Neural crest cell (in vitro differentiated cells): ENCODE data around the gene TCF7L1. TPM values are rescaled to one million over a fixed set of nuclear protein-coding genes. Genes with fewer than 3 reads are reported as not detected.
"Not testable (repeated sequence)": the region's sequence is repeated elsewhere in the genome, so short reads cannot be mapped to it uniquely, and the experiment has no call there.

Experiments used
- DNase-seq: peaks from one replicate; pipeline ENCODE4 v3.0.0; 2021; ENCODE audit warnings: low read depth, mixed read lengths, low spot score
- H3K27ac Mint-ChIP-seq: one replicate; pipeline ENCODE4 v1.8.0; 2021; ENCODE audit warnings: mild to moderate bottlenecking, mixed read lengths; ENCODE audit not compliant: unreplicated experiment
- H3K27me3 Mint-ChIP-seq: 2 replicates; pipeline ENCODE4 v1.8.0; 2021; ENCODE audit warnings: low read depth, mild to moderate bottlenecking, mixed read lengths
- H3K36me3 Mint-ChIP-seq: 2 replicates; pipeline ENCODE4 v1.8.0; 2021; ENCODE audit warnings: low read depth, mild to moderate bottlenecking, mixed read lengths
- H3K4me1 Mint-ChIP-seq: 2 replicates; pipeline ENCODE4 v1.8.0; 2021; ENCODE audit warnings: mixed read lengths
- H3K4me3 Mint-ChIP-seq: one replicate; pipeline ENCODE4 v1.8.0; 2021; ENCODE audit warnings: mild to moderate bottlenecking, mixed read lengths
- H3K9me3 Mint-ChIP-seq: 2 replicates; pipeline ENCODE4 v1.8.0; 2021; ENCODE audit warnings: mixed read lengths
- CTCF ChIP-seq: fragments of 200-600 bp; sonication (generic); conservative IDR thresholded peaks from 2 replicates; pipeline ENCODE4 v1.5.0; 2021; ENCODE audit warnings: antibody characterized with exemption, mild to moderate bottlenecking
- total RNA-seq: library from RNA; stranded (reverse); gene quantifications from 2 replicates; pipeline ENCODE4 v1.2.1, GENCODE V29; 2021

TCF7L1 gene
- total RNA-seq, 1 donor from 2014 or later, result 40.3 TPM

GRCh38 chr2:85342156-85342555, 209.0 kb downstream of the TCF7L1 start:
- Mint-ChIP-seq H3K9me3 (no peaks in the 10 kb centered on the region), H3K27me3 (no peaks in the 10 kb centered on the region), H3K4me1 (peaks cover 18% of the 10 kb centered on the region), H3K27ac (no peak overlapping the region), H3K36me3 (peaks cover 4% of the 10 kb centered on the region), H3K4me3 (no peak overlapping the region)
- no peak for TF ChIP-seq CTCF
- no peak for DNase-seq

DNA sequence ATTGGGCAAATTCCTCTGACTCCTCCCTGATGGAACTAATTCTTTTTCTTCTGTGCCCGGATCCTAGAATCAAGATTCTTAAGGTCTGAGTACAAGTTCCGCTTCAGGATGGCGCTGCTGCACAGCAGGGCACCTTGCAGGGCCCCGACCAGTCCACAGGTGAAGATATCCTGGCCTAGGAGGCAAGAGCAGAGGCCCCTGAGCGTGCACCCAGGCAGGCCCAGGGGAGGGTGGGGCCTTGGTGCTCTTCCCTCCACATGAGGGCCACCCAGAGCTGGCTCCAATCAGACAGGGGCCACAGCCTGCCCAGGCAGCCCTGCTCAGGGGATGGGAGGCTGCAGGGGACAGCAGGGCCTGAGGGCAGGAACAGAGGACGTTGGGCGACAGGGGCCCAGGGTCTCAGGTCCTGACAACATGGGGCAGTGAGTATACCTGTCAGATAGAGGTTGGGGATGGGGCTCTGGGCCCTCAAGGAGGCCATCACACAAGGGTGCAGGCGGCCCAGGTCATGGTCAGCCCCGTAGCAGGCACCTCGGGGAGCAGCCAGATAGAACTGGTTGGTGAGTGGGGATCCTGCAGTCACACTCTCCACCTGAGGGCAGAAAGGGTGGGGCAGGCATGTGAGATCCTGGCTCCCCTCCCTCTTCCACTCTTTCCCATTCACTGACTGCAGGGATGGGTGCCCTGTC, 210.2 kb downstream of the TCF7L1 start:
- not testable (repeated sequence) for H3K27me3 Mint-ChIP-seq, H3K4me1 Mint-ChIP-seq

DNA sequence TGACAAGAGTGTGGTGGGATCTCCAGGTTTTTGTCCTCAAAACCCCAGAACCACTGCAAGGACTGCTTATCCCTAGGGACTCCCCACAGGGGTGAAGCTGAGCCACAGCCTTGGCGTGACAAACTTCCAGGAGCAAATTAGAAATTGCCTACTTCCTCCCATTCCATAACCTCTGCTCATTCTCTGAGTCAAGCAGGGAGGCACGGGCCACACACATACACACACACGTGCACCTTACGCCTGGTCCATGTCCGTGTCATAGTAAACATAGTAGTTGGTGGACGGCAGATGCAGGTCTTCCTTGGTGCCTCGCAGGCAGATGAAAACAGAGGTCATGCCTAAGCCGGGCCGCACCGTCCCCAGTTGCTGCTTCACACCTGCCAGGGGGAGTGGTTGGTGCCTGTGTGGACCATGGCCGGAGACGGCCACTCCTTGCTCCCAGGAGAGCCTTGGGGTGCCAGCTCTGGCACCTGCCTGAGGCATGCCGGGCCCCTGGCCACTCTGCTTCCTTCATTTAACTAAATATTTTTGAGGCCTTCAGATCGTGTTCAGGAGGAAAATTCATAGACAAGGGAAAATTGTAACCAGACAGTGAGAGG, 211.3 kb downstream of the TCF7L1 start:
- no peak for TF ChIP-seq CTCF
- Mint-ChIP-seq H3K4me1 (peaks cover 8% of the 10 kb centered on the region), H3K9me3 (no peaks in the 10 kb centered on the region), H3K4me3 (no peak overlapping the region), H3K36me3 (peaks cover 4% of the 10 kb centered on the region), H3K27me3 (no peaks in the 10 kb centered on the region), H3K27ac (peak overlapping the region; percentile 50)
- DNase-seq, result no peak

More for the DNA sequence above, 210.2 kb downstream of the TCF7L1 start:
- not testable (repeated sequence) for DNase-seq, H3K4me3 Mint-ChIP-seq, H3K27ac Mint-ChIP-seq, H3K9me3 Mint-ChIP-seq, H3K36me3 Mint-ChIP-seq

DNA sequence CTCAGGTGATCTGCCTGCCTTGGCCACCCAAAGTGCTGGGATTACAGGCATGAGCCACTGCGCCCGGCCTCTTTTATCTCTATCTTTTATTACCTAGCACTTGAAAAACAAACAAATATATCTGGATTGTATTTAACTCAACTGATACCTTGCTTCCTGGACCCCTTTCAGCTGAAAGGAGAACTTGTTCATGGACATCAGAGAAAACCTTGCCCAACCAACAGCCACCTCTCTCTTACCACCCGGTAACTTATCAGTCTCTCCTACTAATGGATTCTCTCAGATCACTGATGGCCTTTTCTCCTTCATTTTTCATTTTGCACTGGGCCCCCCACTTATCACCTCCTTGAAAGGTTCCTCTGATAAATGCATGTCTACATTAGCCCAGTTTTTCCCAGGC, 214.4 kb downstream of the TCF7L1 start:
- no peaks in the 10 kb centered on the region for H3K9me3 Mint-ChIP-seq
- no peak for TF ChIP-seq CTCF
- H3K36me3 Mint-ChIP-seq, result peaks cover 11% of the 10 kb centered on the region
- DNase-seq, result no peak
- H3K27me3 Mint-ChIP-seq, result no peaks in the 10 kb centered on the region
- no peak overlapping the region for H3K27ac Mint-ChIP-seq
- no peak overlapping the region for H3K4me3 Mint-ChIP-seq
- H3K4me1 Mint-ChIP-seq, result peaks cover under 1% of the 10 kb centered on the region

GRCh38 chr2:85353876-85354285, 220.7 kb downstream of the TCF7L1 start:
- TF ChIP-seq CTCF, result no peak
- no peaks in the 10 kb centered on the region for H3K9me3 Mint-ChIP-seq
- H3K4me3 Mint-ChIP-seq, result peak overlapping the region; percentile 99
- H3K27me3 Mint-ChIP-seq, result no peaks in the 10 kb centered on the region
- peaks cover 37% of the 10 kb centered on the region for H3K4me1 Mint-ChIP-seq
- peak overlapping the region; percentile 93 for H3K27ac Mint-ChIP-seq
- DNase-seq, result no peak
- peaks cover 7% of the 10 kb centered on the region for H3K36me3 Mint-ChIP-seq
